ENCODE measurements around the gene TMEM131.

DNA sequence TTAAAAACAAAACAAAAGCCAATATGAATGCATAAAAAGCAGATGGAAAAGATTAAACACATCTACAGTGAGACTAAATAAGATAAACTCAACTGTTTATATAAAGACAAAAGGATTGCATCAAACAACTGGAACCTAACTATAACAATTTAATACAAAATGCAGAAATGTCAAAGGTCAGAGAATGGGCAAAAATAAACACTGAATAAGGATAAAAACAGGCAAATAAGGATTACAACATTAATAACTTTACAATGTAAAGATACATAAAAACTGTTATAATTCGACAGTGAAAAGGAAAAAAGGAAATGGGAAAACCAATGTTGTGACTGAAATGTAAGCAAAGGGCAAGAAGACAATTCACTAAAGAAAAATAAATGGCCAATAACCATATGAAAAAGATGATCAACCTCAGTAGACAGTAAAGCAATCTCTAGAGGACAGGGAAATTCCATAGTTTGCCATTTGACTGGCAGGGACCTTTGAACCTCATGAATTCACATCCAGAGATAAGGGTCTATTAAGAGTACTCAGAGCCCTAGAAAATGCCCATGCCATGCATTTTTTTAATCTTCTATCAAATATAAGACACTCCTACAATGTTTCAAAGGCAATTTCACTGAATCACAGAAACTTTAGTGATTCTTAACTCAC lies 83.7 kb downstream of the TMEM131 start:
- TF ChIP-seq, protein P1, sequence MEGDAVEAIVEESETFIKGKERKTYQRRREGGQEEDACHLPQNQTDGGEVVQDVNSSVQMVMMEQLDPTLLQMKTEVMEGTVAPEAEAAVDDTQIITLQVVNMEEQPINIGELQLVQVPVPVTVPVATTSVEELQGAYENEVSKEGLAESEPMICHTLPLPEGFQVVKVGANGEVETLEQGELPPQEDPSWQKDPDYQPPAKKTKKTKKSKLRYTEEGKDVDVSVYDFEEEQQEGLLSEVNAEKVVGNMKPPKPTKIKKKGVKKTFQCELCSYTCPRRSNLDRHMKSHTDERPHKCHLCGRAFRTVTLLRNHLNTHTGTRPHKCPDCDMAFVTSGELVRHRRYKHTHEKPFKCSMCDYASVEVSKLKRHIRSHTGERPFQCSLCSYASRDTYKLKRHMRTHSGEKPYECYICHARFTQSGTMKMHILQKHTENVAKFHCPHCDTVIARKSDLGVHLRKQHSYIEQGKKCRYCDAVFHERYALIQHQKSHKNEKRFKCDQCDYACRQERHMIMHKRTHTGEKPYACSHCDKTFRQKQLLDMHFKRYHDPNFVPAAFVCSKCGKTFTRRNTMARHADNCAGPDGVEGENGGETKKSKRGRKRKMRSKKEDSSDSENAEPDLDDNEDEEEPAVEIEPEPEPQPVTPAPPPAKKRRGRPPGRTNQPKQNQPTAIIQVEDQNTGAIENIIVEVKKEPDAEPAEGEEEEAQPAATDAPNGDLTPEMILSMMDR (IDR thresholded peaks at IDR 0.05): no peak
- no peak for TF ChIP-seq EZH2 (IDR thresholded peaks at IDR 0.05)
